GM08714 (cell line): ENCODE data around the gene VWA7.

Experiments
- H3K4me3 ChIP-seq: fragments of 200-500 bp; sonication (Bioruptor generic); 2 replicates; pipeline ENCODE4 v1.5.1; 2014; ENCODE audit warnings: mild to moderate bottlenecking, low read length, inconsistent platforms
- ZNF274 ChIP-seq: IDR thresholded peaks from 2 replicates; pipeline ENCODE4 v1.6.1; 2012; ENCODE audit warnings: mild to moderate bottlenecking, low read depth, low read length

The VWA7 gene

DNA sequence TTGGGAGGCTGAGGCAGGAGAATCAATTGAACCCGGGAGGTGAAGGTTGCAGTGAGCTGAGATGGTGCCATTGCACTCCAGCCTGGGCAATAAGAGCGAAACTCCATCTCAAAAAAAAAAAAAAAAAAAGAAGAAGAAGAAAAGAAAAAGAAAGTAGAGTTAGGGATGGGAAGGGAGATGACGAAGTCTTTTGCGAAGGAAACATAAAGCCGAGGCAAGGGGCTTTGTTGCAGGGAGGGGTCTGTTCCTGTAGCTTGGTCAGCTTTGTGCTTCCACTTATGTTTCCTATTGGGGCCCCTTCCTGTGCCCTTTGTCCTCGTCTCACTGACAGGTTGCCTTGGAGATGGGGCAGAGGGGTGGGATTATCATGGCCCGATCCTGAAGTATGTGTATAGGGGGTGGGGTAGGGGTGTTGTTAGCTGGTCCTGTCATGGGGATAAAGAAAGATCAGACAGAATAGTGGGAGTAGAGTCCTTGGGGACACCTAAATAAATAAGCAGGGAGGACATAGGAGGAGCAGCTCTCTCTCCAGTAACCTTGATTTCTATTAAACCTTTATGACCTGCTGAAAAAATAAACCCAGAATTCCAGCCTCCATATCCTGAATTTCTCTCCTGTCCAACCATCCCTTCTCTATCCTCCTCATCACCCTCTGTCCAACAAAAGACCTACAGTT lies 39.7 kb downstream of the VWA7 start:
- no peak for TF ChIP-seq ZNF274
- H3K4me3 ChIP-seq = peak overlapping the region; percentile 79; the same call in 1 of the 2 replicates

DNA sequence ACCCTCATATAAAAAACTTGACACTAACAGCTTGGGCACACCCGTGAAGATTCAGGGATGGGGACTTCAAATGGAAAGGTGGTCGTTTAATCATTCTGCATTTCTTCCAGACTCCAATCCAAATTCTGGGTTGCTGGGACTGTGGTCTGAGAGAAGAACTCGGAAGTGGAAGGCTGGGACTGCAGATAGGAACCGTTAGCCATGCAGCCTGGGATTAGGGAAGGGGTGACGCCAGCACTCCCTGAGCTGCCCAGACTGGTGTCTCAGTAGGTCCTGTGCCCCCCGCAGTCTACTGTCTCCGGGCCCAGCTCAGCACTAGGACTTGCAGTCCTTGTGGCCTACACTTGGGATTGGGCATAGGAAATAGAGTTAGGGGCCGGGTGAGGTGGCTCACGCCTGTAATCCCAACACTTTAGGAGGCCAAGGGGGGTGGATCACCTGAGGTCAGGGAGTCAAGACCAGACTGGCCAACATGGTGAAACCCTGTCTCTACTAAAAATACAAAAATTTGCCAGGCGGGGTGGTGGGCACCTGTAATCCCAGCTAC lies 40.3 kb downstream of the VWA7 start:
- no peak for TF ChIP-seq ZNF274
- H3K4me3 ChIP-seq = peak overlapping the region; percentile 79

DNA sequence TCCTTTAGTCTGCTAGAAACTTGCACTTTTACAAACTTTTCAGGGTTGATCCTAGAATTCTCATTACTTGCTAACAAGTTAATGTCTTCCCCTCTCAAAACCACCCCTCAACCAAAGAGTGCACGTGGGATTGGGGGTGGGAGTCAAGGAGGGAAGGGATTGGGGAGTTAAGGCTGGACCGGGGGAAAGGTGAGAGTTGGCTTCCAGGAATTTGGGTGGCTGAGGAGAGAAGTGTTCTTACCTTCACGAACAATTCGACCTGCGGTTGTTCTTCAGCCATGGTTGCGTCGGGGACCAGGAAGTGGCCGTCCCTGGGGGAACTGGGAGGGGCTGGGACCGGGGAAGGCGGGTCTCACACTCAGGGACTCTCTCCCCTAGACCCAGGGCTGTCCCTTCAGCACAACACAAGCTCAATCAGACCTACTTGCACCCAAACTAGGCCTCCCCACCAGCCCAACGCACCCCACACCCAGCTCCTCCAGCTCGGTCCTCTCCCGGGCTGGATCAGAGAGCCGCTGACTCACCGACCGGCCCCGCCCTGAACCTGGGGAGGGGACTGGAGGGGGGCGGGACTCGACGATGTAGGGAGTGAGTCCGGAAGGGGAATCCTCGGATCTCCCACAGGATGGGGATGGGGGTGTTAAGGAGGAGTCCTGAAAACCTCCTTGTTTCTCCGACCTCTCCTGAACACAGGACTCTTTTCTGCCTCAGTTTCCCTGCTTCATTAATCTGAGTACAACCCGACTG lies 40.9 kb downstream of the VWA7 start, which contains the start of gene CLIC1:
TSS of gene CLIC1 (minus strand) at position 510 of the 747 bp plus-strand sequence. CDS start at position 280, 230 bp downstream.
- TF ChIP-seq ZNF274 = no peak

DNA sequence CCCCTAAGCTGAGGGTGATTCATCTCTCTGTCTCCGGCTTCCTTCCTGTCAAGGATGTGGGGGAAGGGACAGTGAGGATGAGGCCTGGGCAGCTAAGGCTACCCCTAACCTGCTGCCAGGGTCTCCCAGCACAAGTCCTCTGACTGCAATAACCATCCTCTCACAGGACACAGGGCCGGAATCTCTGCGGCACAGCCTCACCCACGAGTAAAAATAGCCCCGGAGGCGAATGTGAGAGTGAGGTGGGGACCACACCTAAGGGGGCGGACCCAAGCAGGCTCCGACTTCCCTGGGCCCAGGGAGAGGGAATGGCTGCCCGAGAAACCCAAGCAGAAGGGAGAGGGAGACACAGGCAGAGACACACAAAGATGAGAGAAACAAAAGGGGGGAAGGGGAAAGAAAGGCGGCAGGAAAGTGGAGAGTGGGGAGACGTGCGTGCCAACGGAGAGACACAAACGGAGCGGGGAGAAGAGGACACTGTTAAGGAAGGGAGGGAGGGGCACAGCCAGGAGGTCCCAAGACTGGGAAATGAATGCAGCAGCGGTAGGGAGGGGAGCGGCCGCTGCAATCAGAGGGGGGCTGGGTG lies 42.2 kb downstream of the VWA7 start:
- H3K4me3 ChIP-seq = peak overlapping the region; percentile 79
- no peak for TF ChIP-seq ZNF274

More for the DNA sequence above, 40.9 kb downstream of the VWA7 start, which contains the start of gene CLIC1:
- peak within 1 kb of the TSS; percentile 79 for H3K4me3 ChIP-seq

- peak overlapping the region; percentile 79 for H3K4me3 ChIP-seq
- no peak for TF ChIP-seq ZNF274
Measured at GRCh38 chr6:31734247-31734820, 42.8 kb downstream of the VWA7 start.

GRCh38 chr6:31733734-31734133 lies 43.4 kb downstream of the VWA7 start:
- no peak for TF ChIP-seq ZNF274
- peak overlapping the region; percentile 79; the same call in 1 of the 2 replicates for H3K4me3 ChIP-seq

DNA sequence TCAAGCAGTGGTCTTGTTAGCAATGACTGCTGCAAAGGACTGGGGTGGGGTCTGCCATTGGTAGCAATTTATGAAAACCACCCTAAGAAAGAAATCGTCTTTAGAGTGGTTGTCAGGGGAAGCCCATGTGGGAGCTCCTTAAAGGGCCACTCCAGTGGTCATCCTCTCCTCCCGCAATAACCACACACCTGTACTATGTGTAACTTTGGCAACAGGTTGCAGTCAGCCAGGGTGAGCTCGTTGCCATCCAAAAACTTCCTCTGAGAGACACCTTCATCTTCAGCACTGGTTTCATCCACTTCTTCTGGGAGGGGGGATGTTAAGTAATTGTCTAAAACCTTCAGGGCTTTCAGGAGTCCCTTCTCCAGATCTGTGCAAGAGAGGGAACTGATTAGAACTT lies 45.1 kb downstream of the VWA7 start:
- no peak for TF ChIP-seq ZNF274
- no peak overlapping the region for H3K4me3 ChIP-seq

DNA sequence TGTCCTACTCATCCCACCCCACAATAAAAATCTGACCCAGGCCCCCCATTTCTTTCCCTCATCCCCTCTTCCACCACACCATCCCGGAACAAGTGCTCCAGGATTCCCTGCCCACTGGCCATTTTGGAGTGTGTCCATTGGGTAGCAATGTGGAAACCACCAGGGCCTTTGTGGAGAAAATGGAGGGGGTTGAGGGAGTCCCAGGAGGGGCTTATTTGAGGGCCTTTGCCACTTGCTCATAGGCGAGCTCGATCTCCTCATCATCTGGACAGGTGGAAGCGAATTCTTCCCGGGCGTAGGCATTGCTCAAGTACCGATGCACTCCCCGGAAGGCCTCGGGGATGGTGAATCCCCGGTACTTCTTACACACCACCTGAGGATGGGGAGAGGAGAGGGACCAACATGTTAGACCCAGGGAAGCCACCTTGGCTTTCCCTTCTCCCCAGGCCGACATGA lies 46.5 kb downstream of the VWA7 start:
- no peak overlapping the region; the same call in 1 of the 2 replicates for H3K4me3 ChIP-seq
- no peak for TF ChIP-seq ZNF274

DNA sequence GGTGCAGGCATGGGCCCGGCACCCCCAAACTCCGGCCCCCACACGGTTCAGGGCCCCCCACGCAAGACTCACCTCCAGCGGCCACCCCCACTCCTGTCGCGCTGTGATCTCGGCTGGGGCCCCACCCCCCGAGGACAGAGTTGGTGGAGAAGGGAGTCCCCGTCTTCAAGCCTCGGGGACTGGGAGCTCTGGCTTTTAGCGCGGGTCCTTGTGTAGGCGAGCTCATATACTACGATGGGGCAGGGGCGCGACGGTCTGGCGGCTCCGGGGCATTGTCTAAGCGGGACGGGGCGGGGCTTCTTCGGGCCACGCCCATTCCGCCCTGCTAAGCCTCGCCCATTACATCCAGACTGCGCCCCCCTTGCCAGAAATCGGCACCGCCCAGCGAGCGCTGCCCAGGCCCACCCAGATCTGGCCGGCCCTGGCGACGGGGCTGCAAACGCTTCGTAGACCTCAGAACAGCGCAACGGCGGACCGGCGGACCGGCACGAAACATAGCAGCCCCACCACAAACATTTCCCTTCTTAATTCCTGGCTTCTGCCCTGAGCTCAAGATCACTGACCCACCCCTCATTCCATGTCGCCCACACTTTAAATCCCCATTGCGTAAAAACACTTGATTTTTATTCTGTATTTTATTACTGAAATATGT lies 47.0 kb downstream of the VWA7 start:
- no peak for TF ChIP-seq ZNF274
- peak overlapping the region; percentile 52; the same call in 1 of the 2 replicates for H3K4me3 ChIP-seq

DNA sequence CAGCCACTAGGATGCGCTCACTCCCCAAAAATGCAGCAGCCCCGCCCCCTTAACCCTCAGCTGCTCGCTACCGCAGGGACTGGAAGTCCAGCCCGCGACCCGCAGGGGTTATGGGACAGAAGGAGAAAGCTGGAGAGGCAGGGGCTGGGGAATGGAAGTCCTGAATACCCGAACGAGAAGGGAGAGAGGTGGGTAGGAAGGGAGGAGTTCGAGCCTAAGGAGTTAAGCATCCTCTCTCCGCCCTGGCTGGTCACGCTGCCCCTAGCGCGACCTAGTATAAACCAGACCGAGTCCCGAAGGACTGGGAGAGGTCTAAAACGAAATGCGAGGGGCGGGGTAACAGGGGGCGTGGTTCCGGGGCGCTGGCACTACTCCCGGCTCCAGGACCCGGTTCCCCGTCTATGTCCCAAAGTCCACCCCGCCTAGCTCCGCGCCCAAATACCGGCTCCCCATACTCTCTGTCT lies 47.6 kb downstream of the VWA7 start:
- no peak for TF ChIP-seq ZNF274
- peak overlapping the region; percentile 52; the same call in 1 of the 2 replicates for H3K4me3 ChIP-seq

GRCh38 chr6:31728767-31729514 lies 48.2 kb downstream of the VWA7 start, which contains the start of gene DDAH2:
Gene DDAH2, minus strand, starts transcription at chr6:31729299. Its CDS starts 138 bp downstream, at chr6:31729161.
- H3K4me3 ChIP-seq = peak within 1 kb of the TSS; percentile 52; the same call in 1 of the 2 replicates
- no peak for TF ChIP-seq ZNF274
